DOHH2 (cell line): ENCODE results near the gene KCNMA1.

Experiments used
- H3F3A ChIP-seq: fragments of 200-600 bp; sonication (generic), shearing (Covaris generic); 2 replicates; pipeline ENCODE4 v1.6.0; 2016; ENCODE audit warnings: antibody characterized with exemption, mild to moderate bottlenecking; ENCODE audit not compliant: control insufficient read depth, insufficient read depth
- H3K27ac ChIP-seq: fragments of 200-600 bp; sonication (generic); 2 replicates; pipeline ENCODE4 v1.5.1; 2014; ENCODE audit warnings: low read depth, mild to moderate bottlenecking, low read length, moderate library complexity
- H3K27me3 ChIP-seq: fragments of 200-600 bp; sonication (generic); 2 replicates; pipeline ENCODE4 v1.6.1; 2014; ENCODE audit warnings: mild to moderate bottlenecking, low read length, mixed read lengths; ENCODE audit not compliant: control insufficient read depth
- H3K36me3 ChIP-seq: fragments of 200-600 bp; sonication (generic); 2 replicates; pipeline ENCODE4 v1.6.1; 2014; ENCODE audit warnings: mild to moderate bottlenecking, low read length, moderate library complexity, mixed read lengths; ENCODE audit not compliant: control insufficient read depth
- H3K4me1 ChIP-seq: fragments of 200-600 bp; sonication (generic); 2 replicates; pipeline ENCODE4 v1.6.1; 2014; ENCODE audit warnings: mild to moderate bottlenecking, low read length, mixed read lengths; ENCODE audit not compliant: control insufficient read depth
- H3K4me2 ChIP-seq: fragments of 200-600 bp; sonication (generic); 2 replicates; pipeline ENCODE4 v1.6.0; 2014; ENCODE audit warnings: mild to moderate bottlenecking, low read length, moderate library complexity
- H3K4me3 ChIP-seq: fragments of 200-600 bp; sonication (generic); 2 replicates; pipeline ENCODE4 v1.5.1; 2014; ENCODE audit warnings: mild to moderate bottlenecking, low read length, mixed read lengths
- H3K79me2 ChIP-seq: fragments of 200-600 bp; sonication (generic); 2 replicates; pipeline ENCODE4 v1.6.1; 2014; ENCODE audit warnings: mild to moderate bottlenecking, low read length, mixed read lengths; ENCODE audit not compliant: control insufficient read depth
- H3K9me2 ChIP-seq: fragments of 200-600 bp; sonication (generic); replicated peaks from 2 replicates; pipeline ENCODE4 v1.6.1; 2014; ENCODE audit warnings: mild to moderate bottlenecking, low read length, mixed read lengths; ENCODE audit not compliant: control insufficient read depth
- H3K9me3 ChIP-seq: fragments of 200-600 bp; sonication (generic); 2 replicates; pipeline ENCODE4 v1.6.1; 2014; ENCODE audit warnings: antibody characterized with exemption, low read length, mixed read lengths; ENCODE audit not compliant: control insufficient read depth, insufficient read depth
- H4K20me1 ChIP-seq: fragments of 200-600 bp; sonication (generic); 2 replicates; pipeline ENCODE4 v1.6.0; 2014; ENCODE audit warnings: low read depth, mild to moderate bottlenecking, antibody characterized with exemption, low read length, moderate library complexity; ENCODE audit not compliant: control insufficient read depth, insufficient read depth
- EZH2phosphoT487 ChIP-seq: fragments of 200-600 bp; sonication (generic); IDR thresholded peaks from 2 replicates; pipeline ENCODE4 v1.6.1; 2017; ENCODE audit warnings: borderline replicate concordance, mild to moderate bottlenecking, antibody characterized with exemption, low read length, moderate library complexity, mixed read lengths
- TF ChIP-seq, protein P1 (sequence below): fragments of 200-600 bp; sonication (generic); IDR thresholded peaks from one replicate; pipeline ENCODE4 v1.5.1; 2014; ENCODE audit warnings: antibody characterized with exemption, mild to moderate bottlenecking, low read depth, low read length; ENCODE audit not compliant: poor library complexity, severe bottlenecking

KCNMA1 gene

DNA sequence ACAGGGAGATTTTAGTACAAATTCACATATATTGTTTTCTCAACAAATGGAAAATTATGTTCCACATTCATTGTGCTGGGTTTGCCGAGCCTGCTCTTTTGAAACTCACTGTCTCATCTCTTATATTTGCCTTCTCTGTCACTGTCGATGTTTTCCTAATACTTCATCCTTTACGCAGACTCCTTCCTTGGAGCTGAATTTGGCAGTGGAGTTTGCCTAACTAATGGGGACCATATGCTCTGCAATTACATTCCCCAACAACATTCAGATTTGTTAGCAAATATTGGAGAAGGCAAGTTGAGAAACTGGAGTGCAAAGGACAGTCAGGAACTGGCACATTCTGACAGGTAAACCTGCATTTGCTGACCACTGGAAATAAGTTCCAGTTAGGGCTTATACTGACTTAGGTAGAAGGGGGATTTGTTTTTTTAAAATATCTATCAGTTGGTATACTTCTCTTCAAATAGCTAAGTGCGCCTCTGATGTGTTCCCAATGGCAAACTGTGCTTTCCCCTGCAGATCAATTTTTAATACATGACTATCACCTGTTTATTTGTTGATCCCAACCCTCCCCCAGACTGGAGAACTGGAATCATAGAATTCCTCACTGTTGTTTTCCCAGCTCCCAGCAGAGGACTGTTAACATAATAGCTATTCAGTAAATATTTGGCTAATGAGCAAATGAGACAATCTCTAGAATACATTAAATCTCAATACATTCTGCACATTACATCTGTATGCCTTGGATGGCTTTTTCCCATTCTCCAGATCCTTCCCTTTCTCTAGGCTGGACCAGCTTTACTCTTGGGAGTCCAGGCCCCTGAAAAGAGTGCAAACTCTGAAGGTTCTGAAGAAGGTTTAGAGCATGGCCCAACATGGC is 769.3 kb downstream of the KCNMA1 start:
- H3K4me2 ChIP-seq: no peak overlapping the region
- no peaks in the 10 kb centered on the region for H3F3A ChIP-seq
- H3K9me3 ChIP-seq: no peaks in the 10 kb centered on the region
- H4K20me1 ChIP-seq: no peaks in the 10 kb centered on the region
- H3K27ac ChIP-seq: no peak overlapping the region
- no peaks in the 10 kb centered on the region for H3K36me3 ChIP-seq
- H3K27me3 ChIP-seq: no peaks in the 10 kb centered on the region
- no peak overlapping the region for H3K4me3 ChIP-seq
- H3K79me2 ChIP-seq: no peaks in the 10 kb centered on the region
- TF ChIP-seq EZH2phosphoT487: no peak
- TF ChIP-seq, protein P1, sequence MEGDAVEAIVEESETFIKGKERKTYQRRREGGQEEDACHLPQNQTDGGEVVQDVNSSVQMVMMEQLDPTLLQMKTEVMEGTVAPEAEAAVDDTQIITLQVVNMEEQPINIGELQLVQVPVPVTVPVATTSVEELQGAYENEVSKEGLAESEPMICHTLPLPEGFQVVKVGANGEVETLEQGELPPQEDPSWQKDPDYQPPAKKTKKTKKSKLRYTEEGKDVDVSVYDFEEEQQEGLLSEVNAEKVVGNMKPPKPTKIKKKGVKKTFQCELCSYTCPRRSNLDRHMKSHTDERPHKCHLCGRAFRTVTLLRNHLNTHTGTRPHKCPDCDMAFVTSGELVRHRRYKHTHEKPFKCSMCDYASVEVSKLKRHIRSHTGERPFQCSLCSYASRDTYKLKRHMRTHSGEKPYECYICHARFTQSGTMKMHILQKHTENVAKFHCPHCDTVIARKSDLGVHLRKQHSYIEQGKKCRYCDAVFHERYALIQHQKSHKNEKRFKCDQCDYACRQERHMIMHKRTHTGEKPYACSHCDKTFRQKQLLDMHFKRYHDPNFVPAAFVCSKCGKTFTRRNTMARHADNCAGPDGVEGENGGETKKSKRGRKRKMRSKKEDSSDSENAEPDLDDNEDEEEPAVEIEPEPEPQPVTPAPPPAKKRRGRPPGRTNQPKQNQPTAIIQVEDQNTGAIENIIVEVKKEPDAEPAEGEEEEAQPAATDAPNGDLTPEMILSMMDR: no peak
- H3K4me1 ChIP-seq: no peaks in the 10 kb centered on the region
- H3K9me2 ChIP-seq: no peaks in the 10 kb centered on the region; the same call in 1 of the 2 replicates

DNA sequence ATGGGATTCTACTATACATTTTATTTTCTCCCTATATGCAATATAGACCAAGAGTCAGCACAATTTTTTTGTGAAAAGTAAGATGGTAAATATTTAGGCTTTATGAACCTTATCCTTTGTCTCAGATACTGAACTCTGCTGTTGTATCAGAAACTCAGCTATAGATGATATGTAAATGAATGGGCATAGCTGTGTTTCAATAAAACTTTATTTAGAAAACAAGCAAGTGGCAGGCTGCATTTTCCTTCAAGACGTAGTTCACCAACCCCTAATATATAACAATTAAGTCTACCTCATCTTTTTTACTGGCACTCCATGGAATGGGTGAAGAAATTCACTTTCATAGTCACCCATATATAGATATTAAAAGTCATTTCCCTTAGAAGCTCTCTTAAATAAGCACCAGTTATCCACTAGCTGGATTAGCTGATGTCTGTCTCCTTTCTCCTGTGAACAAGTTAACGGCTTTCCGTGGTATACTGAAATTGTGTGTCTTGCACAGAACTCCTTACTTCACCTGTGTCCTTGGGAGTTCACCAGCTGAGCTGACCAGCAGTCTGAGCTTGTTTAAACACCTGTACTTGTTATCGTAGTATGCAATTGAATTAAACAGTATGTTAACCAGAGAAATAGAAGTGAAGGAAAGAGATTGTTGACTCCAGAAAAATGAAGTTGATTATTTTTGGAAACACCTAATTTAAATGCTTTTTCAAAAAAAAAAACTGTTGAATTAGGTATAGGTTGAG is 770.6 kb downstream of the KCNMA1 start:
- Histone ChIP-seq H3K36me3 (no peaks in the 10 kb centered on the region), H3K79me2 (no peaks in the 10 kb centered on the region), H3K4me1 (no peaks in the 10 kb centered on the region), H3K4me3 (no peak overlapping the region), H3K4me2 (no peak overlapping the region), H4K20me1 (no peaks in the 10 kb centered on the region), H3K9me2 (no peaks in the 10 kb centered on the region; the same call in 1 of the 2 replicates), H3F3A (no peaks in the 10 kb centered on the region), H3K27ac (no peak overlapping the region), H3K27me3 (no peaks in the 10 kb centered on the region), H3K9me3 (no peaks in the 10 kb centered on the region)
- TF ChIP-seq, protein P1: no peak
- no peak for TF ChIP-seq EZH2phosphoT487

DNA sequence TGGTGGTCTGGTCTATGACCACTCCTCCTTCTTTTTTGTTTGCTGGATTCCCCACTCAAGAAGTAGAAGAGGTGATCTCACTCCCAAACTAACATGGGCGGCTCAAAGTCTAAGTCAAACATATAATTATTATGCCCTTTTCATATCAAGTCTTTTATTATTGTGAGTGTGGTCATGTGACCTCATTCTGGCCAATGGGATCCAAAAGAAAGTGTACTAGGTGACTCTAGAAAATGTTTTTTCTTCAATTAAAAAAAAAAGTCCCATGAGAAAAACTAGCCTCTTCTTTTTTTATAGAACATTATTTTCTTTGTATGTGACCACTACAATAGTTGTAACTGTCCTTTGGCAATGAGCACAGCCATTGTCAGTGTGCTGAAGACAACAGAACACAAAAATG is 772.7 kb downstream of the KCNMA1 start:
- no peak overlapping the region for H3K4me3 ChIP-seq
- no peaks in the 10 kb centered on the region for H3F3A ChIP-seq
- H3K27me3 ChIP-seq: no peaks in the 10 kb centered on the region
- H3K36me3 ChIP-seq: no peaks in the 10 kb centered on the region
- no peaks in the 10 kb centered on the region for H3K9me3 ChIP-seq
- no peak for TF ChIP-seq EZH2phosphoT487
- TF ChIP-seq, protein P1: no peak
- H3K4me2 ChIP-seq: no peak overlapping the region
- H3K4me1 ChIP-seq: no peaks in the 10 kb centered on the region
- no peak overlapping the region for H3K27ac ChIP-seq
- H3K79me2 ChIP-seq: no peaks in the 10 kb centered on the region
- no peaks in the 10 kb centered on the region for H3K9me2 ChIP-seq
- no peaks in the 10 kb centered on the region for H4K20me1 ChIP-seq
